ENCODE data around the gene RIPK4.
"Not testable (repeated sequence)": the region's sequence is repeated elsewhere in the genome, so short reads cannot be mapped to it uniquely, and the experiment has no call there.

Gene RIPK4

DNA sequence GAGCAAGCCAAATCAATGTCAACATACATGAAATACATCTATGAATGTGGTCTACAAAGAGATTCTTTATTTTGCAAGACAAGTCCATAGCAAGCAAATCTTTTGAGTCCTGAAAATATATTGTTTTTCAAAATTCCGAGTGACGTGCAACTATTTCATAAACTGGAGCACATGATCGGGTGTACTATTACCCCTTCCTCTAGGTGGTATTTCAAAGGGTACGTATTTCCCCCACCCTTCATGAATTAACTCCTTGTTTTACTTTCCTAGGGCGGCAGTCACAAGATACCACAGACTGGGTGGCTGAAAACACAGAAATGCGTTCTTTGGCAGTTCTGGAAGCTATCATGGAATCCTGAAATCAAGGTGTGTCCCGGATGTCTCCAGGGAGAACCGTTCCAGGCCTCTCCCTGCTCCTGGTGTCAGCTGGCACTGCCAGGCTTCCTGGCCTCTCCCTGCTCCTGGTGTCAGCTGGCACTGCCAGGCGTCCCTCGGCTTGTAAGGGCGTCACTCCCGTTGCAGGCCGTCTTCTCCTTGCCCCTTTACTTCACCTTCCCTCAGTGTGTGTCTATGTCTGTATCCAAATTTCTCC is 55.3 kb downstream of the RIPK4 start:
- no peak for DNase-seq

DNA sequence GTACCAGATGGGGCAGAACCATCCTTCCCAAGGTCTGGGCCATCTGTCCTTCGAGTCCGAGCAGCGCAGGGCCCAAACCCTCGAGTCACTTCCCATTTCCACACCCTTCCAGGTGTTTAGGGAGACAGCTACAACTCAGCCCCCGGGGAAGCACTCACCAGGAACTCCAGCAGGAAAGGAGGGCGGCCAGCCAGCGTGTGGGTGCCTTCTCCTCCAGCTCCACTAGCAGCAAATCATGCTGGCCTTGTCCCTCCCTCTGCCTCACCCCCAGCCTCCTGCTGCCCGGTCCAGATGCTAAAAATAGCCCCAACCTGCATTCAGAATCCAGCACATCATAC is 56.1 kb downstream of the RIPK4 start:
- no peak for DNase-seq

- no peak for DNase-seq
Observed at GRCh38 chr21:41709965-41710822, 56.7 kb downstream of the RIPK4 start.

DNA sequence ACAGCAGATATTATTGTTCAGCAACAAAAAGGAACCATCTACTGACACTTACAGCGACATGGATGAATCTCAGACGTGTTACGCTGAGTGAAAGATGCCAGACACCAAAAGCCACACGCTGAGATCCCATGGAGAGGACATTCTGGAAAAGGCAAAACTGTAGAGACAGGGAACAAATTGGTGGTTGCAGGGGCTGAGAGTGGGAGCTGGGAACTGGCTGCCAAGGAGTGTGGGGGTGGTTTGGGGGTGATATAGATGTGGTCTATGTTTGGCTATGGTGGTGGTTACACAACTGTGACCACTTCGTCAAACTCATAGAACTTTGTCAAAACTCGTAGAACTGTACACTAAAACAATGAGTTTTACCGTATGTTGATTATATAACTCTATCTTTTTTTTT is 57.7 kb downstream of the RIPK4 start:
- DNase-seq = no peak

DNA sequence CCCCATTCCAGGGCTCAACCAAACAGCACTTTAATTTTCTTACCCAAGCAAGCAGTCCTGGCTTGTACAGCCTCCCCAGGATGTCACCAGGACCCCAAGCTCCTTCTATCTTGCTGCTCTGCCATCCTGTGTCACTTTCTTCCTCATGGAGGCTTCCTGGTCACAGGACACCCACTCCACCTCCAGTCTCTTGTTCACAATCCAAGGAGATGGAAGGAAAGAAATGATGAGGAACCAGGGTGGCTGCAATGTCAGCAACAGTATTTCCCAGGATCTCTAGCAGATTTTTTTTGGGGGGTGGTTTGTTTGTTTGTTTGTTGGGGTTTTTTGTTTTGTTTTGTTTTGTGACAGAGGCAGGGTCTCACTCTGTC is 58.9 kb downstream of the RIPK4 start:
- DNase-seq = no peak

DNA sequence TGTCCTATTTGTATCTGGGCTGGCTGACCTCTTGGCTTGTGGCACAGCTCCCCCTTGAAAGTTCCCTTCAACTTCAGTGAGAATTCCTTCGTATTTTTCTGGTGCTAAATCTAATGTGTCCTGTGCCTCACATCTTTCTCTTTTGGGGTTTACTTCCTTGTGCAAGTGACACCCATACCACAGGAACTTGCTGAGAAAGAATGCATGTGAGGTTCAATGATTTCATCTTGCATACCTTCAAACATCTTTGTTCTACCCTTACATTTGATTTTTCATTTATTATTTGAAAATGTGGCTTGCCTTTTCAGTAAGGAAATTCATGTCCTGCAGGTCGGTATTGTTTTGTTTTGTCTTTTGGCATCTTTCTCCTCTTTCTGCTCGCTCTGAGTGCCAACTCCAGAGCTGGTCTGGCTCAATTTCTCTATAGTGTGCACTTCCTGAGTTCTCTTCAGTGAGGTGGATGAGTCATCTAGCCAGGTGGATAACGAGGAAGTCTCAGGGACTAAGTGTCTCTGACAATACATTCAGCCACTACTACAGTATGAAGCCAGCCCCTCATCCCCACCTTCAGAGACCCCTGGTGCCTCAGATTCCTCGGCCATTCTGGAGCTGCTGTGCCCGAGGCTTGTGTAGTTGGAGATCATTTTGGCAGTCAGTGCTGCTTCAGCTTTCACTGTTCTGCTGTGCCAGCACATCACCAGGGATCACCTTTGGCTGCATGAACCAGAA is 59.5 kb downstream of the RIPK4 start:
- no peak for DNase-seq

DNA sequence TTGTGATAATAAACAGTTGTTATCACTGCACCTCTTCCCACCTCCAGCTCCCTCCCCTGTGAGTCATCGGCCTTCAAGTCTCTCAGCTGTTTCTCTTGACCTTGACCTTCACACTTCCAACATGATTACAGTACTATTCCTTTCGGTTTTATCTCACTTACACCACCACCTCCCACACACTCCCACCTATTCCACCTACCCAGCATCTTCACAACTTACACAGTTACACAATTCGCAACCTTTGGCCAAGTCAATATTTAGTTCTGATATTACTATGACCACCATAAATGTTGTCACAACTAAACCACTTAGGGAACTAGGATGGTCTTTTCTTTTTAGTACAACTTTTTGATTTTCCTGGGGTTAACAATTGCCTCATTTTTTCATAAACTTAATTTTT is 60.2 kb downstream of the RIPK4 start:
- no peak for DNase-seq

DNA sequence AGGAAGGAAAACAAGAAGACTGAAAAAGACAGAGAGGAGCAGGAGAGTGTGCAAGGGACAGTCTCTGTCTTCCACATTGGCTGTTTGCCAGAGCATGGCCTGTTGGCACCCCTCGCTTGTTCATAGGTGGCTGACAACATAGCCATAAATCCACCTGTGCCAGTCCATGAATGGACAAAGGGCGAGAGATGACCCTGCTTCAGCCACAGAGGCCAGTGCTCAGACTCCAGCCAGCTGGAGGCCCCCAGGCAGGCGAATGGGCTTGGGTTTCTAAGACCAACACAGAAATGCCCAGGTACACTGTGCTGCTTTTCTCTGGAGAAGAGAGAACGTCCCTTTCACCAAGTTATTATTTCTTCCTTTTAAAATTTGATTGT is 60.6 kb downstream of the RIPK4 start:
- DNase-seq = no peak

GRCh38 chr21:41705546-41706262 is 61.1 kb downstream of the RIPK4 start:
- no peak for DNase-seq

DNA sequence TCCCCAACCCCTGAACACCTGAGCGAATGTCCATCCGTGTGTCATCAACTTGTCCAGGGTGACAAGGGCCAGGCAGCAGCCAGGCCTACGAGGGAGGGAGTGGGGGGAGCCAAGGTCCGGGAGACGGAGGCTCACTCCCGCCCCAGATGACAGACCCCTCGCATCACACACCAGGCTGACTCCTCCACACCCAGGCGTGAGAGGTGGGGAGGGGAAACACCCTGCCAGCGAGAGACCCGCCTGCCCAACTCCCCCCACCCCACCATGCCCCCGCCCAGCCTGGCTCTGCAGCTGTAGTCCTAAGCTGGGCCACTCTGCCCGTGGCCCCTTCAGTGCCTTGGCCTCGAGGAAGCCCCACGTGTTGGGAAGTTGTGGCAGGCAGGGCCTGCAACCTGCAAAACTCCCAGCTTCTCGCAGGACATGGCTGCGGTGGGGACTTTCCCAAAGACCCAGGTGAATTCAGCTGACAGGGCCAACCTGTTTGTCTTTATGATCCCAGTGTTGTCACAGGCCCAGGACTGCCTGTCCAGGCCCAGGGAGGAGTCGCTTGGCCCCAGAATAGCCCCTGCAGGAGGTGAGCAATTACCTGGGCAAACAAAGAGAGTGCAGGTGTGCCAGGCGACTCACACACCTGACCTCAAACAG is 62.9 kb downstream of the RIPK4 start:
- DNase-seq = no peak

GRCh38 chr21:41701749-41702148 is 65.1 kb downstream of the RIPK4 start:
- DNase-seq = no peak

DNA sequence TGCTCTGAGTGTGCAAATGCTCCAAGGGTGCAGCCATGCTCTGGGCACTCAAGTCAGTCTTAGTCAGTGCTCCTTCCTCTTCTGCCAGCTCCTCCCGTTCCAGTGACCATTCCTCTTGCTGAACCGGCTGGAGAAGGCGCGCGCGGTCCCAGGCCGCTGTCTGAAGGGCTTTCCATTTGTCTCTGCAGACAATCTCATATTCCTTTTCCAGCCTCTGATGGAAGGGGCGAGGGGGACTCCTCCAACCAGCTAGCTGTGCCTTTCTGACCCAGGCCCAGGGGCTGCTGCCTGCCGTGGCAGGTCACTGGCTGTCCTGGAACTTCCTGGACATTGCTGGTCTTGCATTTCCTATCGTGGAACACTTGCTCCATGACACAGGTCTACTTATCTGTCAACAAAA is 67.5 kb downstream of the RIPK4 start:
- DNase-seq = no peak

DNA sequence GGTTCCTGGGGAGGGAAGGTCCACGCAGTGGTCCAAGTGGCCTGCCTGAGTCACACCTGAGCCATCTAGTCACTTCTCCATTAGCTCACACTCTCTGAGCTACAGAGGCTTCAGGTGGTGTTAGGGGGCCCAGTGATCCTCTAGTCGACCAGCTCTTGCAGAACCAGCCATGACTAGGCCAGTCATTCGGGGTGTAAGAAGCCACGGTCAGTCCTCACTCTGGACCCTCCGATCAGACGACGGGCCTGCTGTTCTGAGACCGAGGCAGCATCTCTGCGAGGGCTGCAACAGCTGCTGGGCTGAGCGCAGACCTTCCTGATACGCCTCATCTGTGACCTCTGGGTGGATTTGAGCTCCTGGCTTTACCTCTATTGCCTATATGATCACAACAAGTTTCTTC is 68.8 kb downstream of the RIPK4 start:
- no peak for DNase-seq

DNA sequence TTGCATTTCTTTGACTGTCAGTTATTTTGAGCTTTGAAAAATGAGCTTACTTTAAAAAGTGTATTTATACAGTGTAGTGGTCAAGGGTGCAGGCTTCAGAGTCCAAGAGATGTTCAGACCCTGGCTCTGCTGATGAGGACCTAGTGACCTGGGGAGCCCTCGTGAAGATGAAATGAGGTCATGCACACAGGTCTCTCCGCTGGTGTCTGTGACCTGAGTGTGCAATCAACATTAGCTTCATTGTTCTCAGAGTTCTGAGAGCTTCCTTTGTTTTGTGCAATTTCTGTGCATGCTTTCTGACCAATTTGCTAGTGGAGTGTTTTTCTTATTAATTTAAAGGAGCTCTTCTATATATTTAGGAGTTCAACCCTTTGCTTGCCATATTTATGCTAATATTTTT is 71.3 kb downstream of the RIPK4 start:
- DNase-seq = no peak

- DNase-seq = not testable (repeated sequence)
Observed at GRCh38 chr21:41694042-41694441, 72.8 kb downstream of the RIPK4 start.

- no peak for DNase-seq
Observed at GRCh38 chr21:41692185-41692565, 74.7 kb downstream of the RIPK4 start.

GRCh38 chr21:41691205-41692184 is 75.4 kb downstream of the RIPK4 start:
- DNase-seq = no peak

Data from NCI-H1092 treated with DMSO at 0.1 percent for 48 hours (cell line).